DOHH2 (cell line): ENCODE measurements around the gene ACAD11.

Experiments used
- H3F3A ChIP-seq: fragments of 200-600 bp; sonication (generic), shearing (Covaris generic); 2 replicates; pipeline ENCODE4 v1.6.0; 2016; ENCODE audit warnings: antibody characterized with exemption, mild to moderate bottlenecking; ENCODE audit not compliant: control insufficient read depth, insufficient read depth
- H3K27ac ChIP-seq: fragments of 200-600 bp; sonication (generic); 2 replicates; pipeline ENCODE4 v1.5.1; 2014; ENCODE audit warnings: low read depth, mild to moderate bottlenecking, low read length, moderate library complexity
- H3K27me3 ChIP-seq: fragments of 200-600 bp; sonication (generic); 2 replicates; pipeline ENCODE4 v1.6.1; 2014; ENCODE audit warnings: mild to moderate bottlenecking, low read length, mixed read lengths; ENCODE audit not compliant: control insufficient read depth
- H3K36me3 ChIP-seq: fragments of 200-600 bp; sonication (generic); 2 replicates; pipeline ENCODE4 v1.6.1; 2014; ENCODE audit warnings: mild to moderate bottlenecking, low read length, moderate library complexity, mixed read lengths; ENCODE audit not compliant: control insufficient read depth
- H3K4me1 ChIP-seq: fragments of 200-600 bp; sonication (generic); 2 replicates; pipeline ENCODE4 v1.6.1; 2014; ENCODE audit warnings: mild to moderate bottlenecking, low read length, mixed read lengths; ENCODE audit not compliant: control insufficient read depth
- H3K4me2 ChIP-seq: fragments of 200-600 bp; sonication (generic); 2 replicates; pipeline ENCODE4 v1.6.0; 2014; ENCODE audit warnings: mild to moderate bottlenecking, low read length, moderate library complexity
- H3K4me3 ChIP-seq: fragments of 200-600 bp; sonication (generic); 2 replicates; pipeline ENCODE4 v1.5.1; 2014; ENCODE audit warnings: mild to moderate bottlenecking, low read length, mixed read lengths
- H3K79me2 ChIP-seq: fragments of 200-600 bp; sonication (generic); 2 replicates; pipeline ENCODE4 v1.6.1; 2014; ENCODE audit warnings: mild to moderate bottlenecking, low read length, mixed read lengths; ENCODE audit not compliant: control insufficient read depth
- H3K9me2 ChIP-seq: fragments of 200-600 bp; sonication (generic); replicated peaks from 2 replicates; pipeline ENCODE4 v1.6.1; 2014; ENCODE audit warnings: mild to moderate bottlenecking, low read length, mixed read lengths; ENCODE audit not compliant: control insufficient read depth
- H3K9me3 ChIP-seq: fragments of 200-600 bp; sonication (generic); 2 replicates; pipeline ENCODE4 v1.6.1; 2014; ENCODE audit warnings: antibody characterized with exemption, low read length, mixed read lengths; ENCODE audit not compliant: control insufficient read depth, insufficient read depth
- H4K20me1 ChIP-seq: fragments of 200-600 bp; sonication (generic); 2 replicates; pipeline ENCODE4 v1.6.0; 2014; ENCODE audit warnings: low read depth, mild to moderate bottlenecking, antibody characterized with exemption, low read length, moderate library complexity; ENCODE audit not compliant: control insufficient read depth, insufficient read depth
- EZH2phosphoT487 ChIP-seq: fragments of 200-600 bp; sonication (generic); IDR thresholded peaks from 2 replicates; pipeline ENCODE4 v1.6.1; 2017; ENCODE audit warnings: borderline replicate concordance, mild to moderate bottlenecking, antibody characterized with exemption, low read length, moderate library complexity, mixed read lengths
- TF ChIP-seq, protein P1 (sequence below): fragments of 200-600 bp; sonication (generic); IDR thresholded peaks from one replicate; pipeline ENCODE4 v1.5.1; 2014; ENCODE audit warnings: antibody characterized with exemption, mild to moderate bottlenecking, low read depth, low read length; ENCODE audit not compliant: poor library complexity, severe bottlenecking

The ACAD11 gene

GRCh38 chr3:132660052-132660810 lies 622 bp upstream of the ACAD11 start, which contains the start of gene UBA5:
Gene UBA5, plus strand, starts transcription at chr3:132660329. Its CDS starts 209 bp downstream, at chr3:132660538.
- Histone ChIP-seq H3K79me2 (peaks cover 86% of the 10 kb centered on the region), H3K9me3 (no peaks in the 10 kb centered on the region), H3K27me3 (no peaks in the 10 kb centered on the region), H3F3A (no peaks in the 10 kb centered on the region), H3K36me3 (peaks cover 14% of the 10 kb centered on the region), H3K27ac (peak within 1 kb of the TSS; percentile 36), H4K20me1 (no peaks in the 10 kb centered on the region), H3K4me3 (peak within 1 kb of the TSS; percentile 86), H3K9me2 (no peaks in the 10 kb centered on the region), H3K4me1 (peaks cover 31% of the 10 kb centered on the region), H3K4me2 (peak within 1 kb of the TSS; percentile 73)
- no peak for TF ChIP-seq EZH2phosphoT487
- TF ChIP-seq, protein P1, sequence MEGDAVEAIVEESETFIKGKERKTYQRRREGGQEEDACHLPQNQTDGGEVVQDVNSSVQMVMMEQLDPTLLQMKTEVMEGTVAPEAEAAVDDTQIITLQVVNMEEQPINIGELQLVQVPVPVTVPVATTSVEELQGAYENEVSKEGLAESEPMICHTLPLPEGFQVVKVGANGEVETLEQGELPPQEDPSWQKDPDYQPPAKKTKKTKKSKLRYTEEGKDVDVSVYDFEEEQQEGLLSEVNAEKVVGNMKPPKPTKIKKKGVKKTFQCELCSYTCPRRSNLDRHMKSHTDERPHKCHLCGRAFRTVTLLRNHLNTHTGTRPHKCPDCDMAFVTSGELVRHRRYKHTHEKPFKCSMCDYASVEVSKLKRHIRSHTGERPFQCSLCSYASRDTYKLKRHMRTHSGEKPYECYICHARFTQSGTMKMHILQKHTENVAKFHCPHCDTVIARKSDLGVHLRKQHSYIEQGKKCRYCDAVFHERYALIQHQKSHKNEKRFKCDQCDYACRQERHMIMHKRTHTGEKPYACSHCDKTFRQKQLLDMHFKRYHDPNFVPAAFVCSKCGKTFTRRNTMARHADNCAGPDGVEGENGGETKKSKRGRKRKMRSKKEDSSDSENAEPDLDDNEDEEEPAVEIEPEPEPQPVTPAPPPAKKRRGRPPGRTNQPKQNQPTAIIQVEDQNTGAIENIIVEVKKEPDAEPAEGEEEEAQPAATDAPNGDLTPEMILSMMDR, result no peak

- Histone ChIP-seq H3K36me3 (peaks cover 8% of the 10 kb centered on the region), H3F3A (no peaks in the 10 kb centered on the region), H3K27me3 (no peaks in the 10 kb centered on the region), H3K4me1 (peaks cover 31% of the 10 kb centered on the region), H4K20me1 (no peaks in the 10 kb centered on the region), H3K79me2 (peaks cover 76% of the 10 kb centered on the region), H3K4me2 (peak overlapping the region; percentile 73), H3K4me3 (peak overlapping the region; percentile 86), H3K27ac (no peak overlapping the region), H3K9me2 (no peaks in the 10 kb centered on the region), H3K9me3 (no peaks in the 10 kb centered on the region)
- TF ChIP-seq EZH2phosphoT487, result no peak
- TF ChIP-seq, protein P1, result no peak
Measured at GRCh38 chr3:132659000-132659364, 627 bp downstream of the ACAD11 start.

DNA sequence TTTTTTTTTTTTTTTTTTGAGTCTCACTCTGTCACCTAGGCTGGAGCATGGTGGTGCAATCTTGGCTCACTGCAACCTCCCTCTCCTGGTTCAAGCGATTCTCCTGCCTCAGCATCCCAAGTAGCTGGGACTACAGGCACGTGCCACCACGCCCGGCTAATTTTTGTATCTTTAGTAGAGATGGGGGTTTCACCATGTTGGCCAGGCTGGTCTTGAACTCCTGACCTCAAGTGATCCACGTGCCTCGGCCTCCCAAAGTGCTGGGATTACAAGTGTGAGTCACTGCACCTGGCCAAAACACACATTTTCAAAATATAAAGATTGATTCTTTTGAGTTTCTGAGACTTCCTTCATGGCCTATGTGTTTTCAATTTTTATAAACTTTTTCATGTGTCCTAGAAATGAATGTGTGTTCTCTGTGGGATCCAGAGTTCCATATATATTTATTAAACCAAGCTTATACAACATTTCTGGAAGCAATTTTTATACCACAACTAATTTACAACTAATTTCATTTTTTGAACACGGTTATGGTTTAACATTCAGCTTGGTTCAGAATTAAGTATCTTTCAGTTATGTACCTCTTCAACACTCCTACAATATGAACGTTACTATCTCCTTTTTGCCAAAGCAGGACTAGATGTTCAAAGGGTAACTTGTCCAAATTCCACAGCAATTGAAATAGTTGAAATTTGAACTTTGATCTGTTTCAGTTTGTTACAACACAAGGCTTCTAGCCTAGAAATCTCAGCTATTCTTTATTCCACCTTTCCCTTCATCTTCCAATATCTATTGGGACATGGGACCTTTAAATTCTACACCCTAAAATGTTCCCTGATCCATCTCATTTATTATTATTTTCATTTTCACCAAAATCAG lies 1.5 kb downstream of the ACAD11 start:
- Histone ChIP-seq H3K9me2 (no peaks in the 10 kb centered on the region), H4K20me1 (no peaks in the 10 kb centered on the region), H3K4me2 (peak overlapping the region; percentile 73), H3F3A (no peaks in the 10 kb centered on the region), H3K9me3 (no peaks in the 10 kb centered on the region), H3K27me3 (no peaks in the 10 kb centered on the region), H3K79me2 (peaks cover 67% of the 10 kb centered on the region), H3K27ac (no peak overlapping the region), H3K36me3 (peaks cover 6% of the 10 kb centered on the region), H3K4me1 (peaks cover 31% of the 10 kb centered on the region), H3K4me3 (peak overlapping the region; percentile 86)
- TF ChIP-seq, protein P1, result no peak
- TF ChIP-seq EZH2phosphoT487, result no peak
